Measurements from ENCODE around the gene ATP5ME. TPM values are rescaled to one million over a fixed set of nuclear protein-coding genes. Genes with fewer than 3 reads are reported as not detected.
A peak's percentile ranks its signal among the peaks of the same experiment; 100 is the strongest.
"Not testable (repeated sequence)": the region's sequence is repeated elsewhere in the genome, so short reads cannot be mapped to it uniquely, and the experiment has no call there.

Gene ATP5ME
- total and polyA plus RNA-seq, 7 experiments from 2014 or later = 115 to 404 (median 125) TPM

DNA sequence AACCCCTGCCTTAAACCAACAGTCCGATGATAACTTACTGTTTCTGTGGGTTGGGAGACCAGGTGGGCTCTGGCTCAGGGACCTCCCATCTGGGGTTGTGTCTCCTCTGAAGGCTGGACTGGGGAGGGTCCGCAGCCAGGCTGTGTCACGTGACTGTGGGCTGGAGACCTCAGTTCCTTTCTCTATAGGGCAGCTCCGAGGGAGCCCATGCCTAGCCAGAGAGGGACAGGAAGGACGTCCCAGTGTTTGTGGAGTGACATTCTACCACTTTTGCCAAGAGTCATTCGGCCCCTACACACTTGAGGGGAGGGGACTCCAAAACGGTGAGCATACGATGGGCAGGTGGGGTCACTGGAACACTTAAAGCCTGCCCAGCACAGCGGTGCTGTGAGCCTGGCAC, 36.0 kb upstream of the ATP5ME start:
- Histone ChIP-seq H3K27me3 (ENCODE audit: control insufficient read depth in 2 of 2, insufficient read depth in 2 of 2, low read length in 2 of 2) (no peaks in the 10 kb centered on the region), H3K9me3 (ENCODE audit: control insufficient read depth in 2 of 3, low read length in 3 of 3) (no peaks in the 10 kb centered on the region), H3K4me1 (ENCODE audit: control insufficient read depth in 2 of 2, insufficient read depth in 2 of 2, low read length in 2 of 2) (peaks cover 6 to 9% of the 10 kb centered on the region in 2 donors), H3K27ac (ENCODE audit: low read depth, low read length) (no peak overlapping the region), H3K36me3 (ENCODE audit: control insufficient read depth in 2 of 3, insufficient read depth in 3 of 3, low read length in 3 of 3) (no peaks in the 10 kb centered on the region), H3K4me3 (ENCODE audit: low read length) (no peak overlapping the region)
- DNase-seq (no peak), ATAC-seq (no peak)
- intact Hi-C loops (cut with micrococcal nuclease) = no loop called here
- H3K36me3 Mint-ChIP-seq = peaks cover 0 to 8% (median 0%) of the 10 kb centered on the region in 5 donors
- H3K27ac Mint-ChIP-seq = peak overlapping the region in 4 of 9 donors; percentile 23 to 52 (median 48)
- H3K4me3 Mint-ChIP-seq = peak overlapping the region in 4 of 10 donors; percentile 6 to 56 (median 11)
- POLR2A ChIA-PET = interaction anchor here (1.2 kb wide), 1 partner anchor 72 kb away, joined by 3 read pairs; no protein-coding TSS in a partner anchor
- peaks cover 23 to 42% (median 34%) of the 10 kb centered on the region in 7 donors for H3K4me1 Mint-ChIP-seq
- H3K27me3 Mint-ChIP-seq = no peaks in the 10 kb centered on the region
- CTCF ChIA-PET = no interaction called here
- H3K9me3 Mint-ChIP-seq = no peaks in the 10 kb centered on the region

GRCh38 chr4:709348-709747, 35.3 kb upstream of the ATP5ME start:
- H3K4me1 Mint-ChIP-seq = peaks cover 20 to 36% (median 30%) of the 10 kb centered on the region in 7 donors
- ATAC-seq (no peak), DNase-seq (no peak)
- Histone ChIP-seq H3K36me3 (ENCODE audit: control insufficient read depth in 2 of 3, insufficient read depth in 3 of 3, low read length in 3 of 3) (no peaks in the 10 kb centered on the region), H3K9me3 (ENCODE audit: control insufficient read depth in 2 of 3, low read length in 3 of 3) (no peaks in the 10 kb centered on the region), H3K4me1 (ENCODE audit: control insufficient read depth in 2 of 2, insufficient read depth in 2 of 2, low read length in 2 of 2) (peaks cover 9 to 11% of the 10 kb centered on the region in 2 donors), H3K4me3 (ENCODE audit: low read length) (no peak overlapping the region), H3K27me3 (ENCODE audit: control insufficient read depth in 2 of 2, insufficient read depth in 2 of 2, low read length in 2 of 2) (no peaks in the 10 kb centered on the region), H3K27ac (ENCODE audit: low read depth, low read length) (no peak overlapping the region)
- no peaks in the 10 kb centered on the region for H3K27me3 Mint-ChIP-seq
- peak overlapping the region in 5 of 9 donors; percentile 23 to 78 (median 52) for H3K27ac Mint-ChIP-seq
- no peaks in the 10 kb centered on the region for H3K9me3 Mint-ChIP-seq
- CTCF ChIA-PET = no interaction called here
- intact Hi-C loops (cut with micrococcal nuclease) = loop anchor here in 1 of 2 donors (5.0 kb wide), 1 partner anchor 1828 kb away; the partner anchor contains the start of gene FAM193A
- POLR2A ChIA-PET = interaction anchor here (1.2 kb wide), 1 partner anchor 72 kb away, joined by 3 read pairs; no protein-coding TSS in a partner anchor
- H3K36me3 Mint-ChIP-seq = peaks cover 0 to 8% (median 0%) of the 10 kb centered on the region in 5 donors
- H3K4me3 Mint-ChIP-seq = peak overlapping the region in 3 of 10 donors; percentile 23 to 35 (median 29)

DNA sequence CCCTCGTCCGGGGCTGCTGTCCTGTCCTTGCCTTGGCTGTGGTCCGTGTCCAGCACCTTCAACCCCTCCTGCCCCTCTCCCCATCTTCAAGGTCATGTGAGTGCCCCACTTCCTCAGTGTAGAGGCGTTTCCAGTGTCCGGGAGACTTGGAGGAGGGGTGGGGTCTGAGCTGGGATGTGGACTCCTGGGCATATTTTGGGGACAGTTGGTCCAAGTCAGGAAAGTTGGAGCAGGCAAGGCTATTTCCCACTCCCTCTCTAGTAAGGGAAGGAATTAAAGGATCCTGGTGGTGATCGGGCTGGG, 34.5 kb upstream of the ATP5ME start:
- ChIA-PET POLR2A (no interaction called here), CTCF (no interaction called here)
- H3K4me1 ChIP-seq (ENCODE audit: control insufficient read depth in 2 of 2, insufficient read depth in 2 of 2, low read length in 2 of 2) = peaks cover 9 to 11% of the 10 kb centered on the region in 2 donors
- Mint-ChIP-seq H3K4me3 (peak overlapping the region in 4 of 10 donors; percentile 30 to 65 (median 40)), H3K27ac (peak overlapping the region in 2 of 9 donors; percentile 32 to 72), H3K27me3 (no peaks in the 10 kb centered on the region), H3K9me3 (no peaks in the 10 kb centered on the region), H3K4me1 (peaks cover 20 to 35% (median 28%) of the 10 kb centered on the region in 7 donors), H3K36me3 (peaks cover 0 to 8% (median 0%) of the 10 kb centered on the region in 5 donors)
- no peaks in the 10 kb centered on the region for H3K9me3 ChIP-seq (ENCODE audit: control insufficient read depth in 2 of 3, low read length in 3 of 3)
- no peaks in the 10 kb centered on the region for H3K36me3 ChIP-seq (ENCODE audit: control insufficient read depth in 2 of 3, insufficient read depth in 3 of 3, low read length in 3 of 3)
- no peak for DNase-seq
- no peaks in the 10 kb centered on the region for H3K27me3 ChIP-seq (ENCODE audit: control insufficient read depth in 2 of 2, insufficient read depth in 2 of 2, low read length in 2 of 2)
- no peak for ATAC-seq
- intact Hi-C loops (cut with micrococcal nuclease) = loop anchor here in 1 of 2 donors (5.0 kb wide), 1 partner anchor 1829 kb away; the partner anchor contains the start of gene FAM193A
- no peak overlapping the region for H3K4me3 ChIP-seq (ENCODE audit: low read length)
- H3K27ac ChIP-seq (ENCODE audit: low read depth, low read length) = no peak overlapping the region

DNA sequence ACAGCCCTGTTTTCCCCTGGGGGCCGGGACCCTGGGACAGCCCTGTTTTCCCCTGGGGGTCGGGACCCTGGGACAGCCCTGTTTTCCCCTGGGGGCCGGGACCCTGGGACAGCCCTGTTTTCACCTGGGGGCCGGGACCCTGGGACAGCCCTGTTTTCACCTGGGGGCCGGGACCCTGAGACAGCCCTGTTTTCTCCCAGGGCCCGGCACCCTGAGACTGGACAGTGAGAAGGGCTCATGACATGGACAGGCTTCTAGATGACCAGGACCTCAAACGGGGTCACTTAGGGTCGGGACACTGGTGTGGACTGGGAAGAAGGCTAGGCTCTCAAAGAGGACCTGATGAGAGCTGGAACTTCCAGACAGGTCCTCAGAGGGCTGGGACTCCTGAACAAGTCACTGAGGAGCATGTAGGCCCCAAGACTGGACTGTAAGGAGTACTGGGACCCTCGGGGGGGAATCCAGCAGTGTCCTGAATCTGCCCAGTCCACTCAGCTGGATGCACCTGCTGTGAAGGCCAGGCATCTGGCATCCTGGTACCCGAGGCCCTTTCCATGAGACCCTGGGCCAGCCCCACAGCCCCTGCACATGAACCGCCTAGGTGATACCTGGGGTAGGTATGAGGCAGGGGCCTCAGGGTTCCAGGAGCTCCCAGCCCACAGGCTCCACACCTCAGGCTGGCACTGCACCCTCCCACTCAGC, 34.0 kb upstream of the ATP5ME start:
- no peaks in the 10 kb centered on the region for H3K9me3 ChIP-seq (ENCODE audit: control insufficient read depth in 2 of 3, low read length in 3 of 3)
- intact Hi-C loops (cut with micrococcal nuclease) = loop anchor here in 1 of 2 donors (5.0 kb wide), 1 partner anchor 1829 kb away; the partner anchor contains the start of gene FAM193A
- no peaks in the 10 kb centered on the region for H3K27me3 ChIP-seq (ENCODE audit: control insufficient read depth in 2 of 2, insufficient read depth in 2 of 2, low read length in 2 of 2)
- no peak overlapping the region for H3K27ac ChIP-seq (ENCODE audit: low read depth, low read length)
- ATAC-seq (no peak), DNase-seq (no peak)
- no peaks in the 10 kb centered on the region for H3K36me3 ChIP-seq (ENCODE audit: control insufficient read depth in 2 of 3, insufficient read depth in 3 of 3, low read length in 3 of 3)
- Mint-ChIP-seq H3K27me3 (no peaks in the 10 kb centered on the region), H3K36me3 (peaks cover 0 to 8% (median 0%) of the 10 kb centered on the region in 5 donors), H3K9me3 (no peaks in the 10 kb centered on the region), H3K4me3 (peak overlapping the region in 5 of 10 donors; percentile 32 to 64 (median 42)), H3K27ac (peak overlapping the region in 2 of 9 donors; percentile 55 to 76), H3K4me1 (peaks cover 20 to 33% (median 28%) of the 10 kb centered on the region in 7 donors)
- ChIA-PET CTCF (no interaction called here), POLR2A (interaction anchor here (0.7 kb wide), 1 partner anchor 497 kb away, joined by 4 read pairs; no protein-coding TSS in a partner anchor)
- peaks cover 9 to 11% of the 10 kb centered on the region in 2 donors for H3K4me1 ChIP-seq (ENCODE audit: control insufficient read depth in 2 of 2, insufficient read depth in 2 of 2, low read length in 2 of 2)
- no peak overlapping the region for H3K4me3 ChIP-seq (ENCODE audit: low read length)

DNA sequence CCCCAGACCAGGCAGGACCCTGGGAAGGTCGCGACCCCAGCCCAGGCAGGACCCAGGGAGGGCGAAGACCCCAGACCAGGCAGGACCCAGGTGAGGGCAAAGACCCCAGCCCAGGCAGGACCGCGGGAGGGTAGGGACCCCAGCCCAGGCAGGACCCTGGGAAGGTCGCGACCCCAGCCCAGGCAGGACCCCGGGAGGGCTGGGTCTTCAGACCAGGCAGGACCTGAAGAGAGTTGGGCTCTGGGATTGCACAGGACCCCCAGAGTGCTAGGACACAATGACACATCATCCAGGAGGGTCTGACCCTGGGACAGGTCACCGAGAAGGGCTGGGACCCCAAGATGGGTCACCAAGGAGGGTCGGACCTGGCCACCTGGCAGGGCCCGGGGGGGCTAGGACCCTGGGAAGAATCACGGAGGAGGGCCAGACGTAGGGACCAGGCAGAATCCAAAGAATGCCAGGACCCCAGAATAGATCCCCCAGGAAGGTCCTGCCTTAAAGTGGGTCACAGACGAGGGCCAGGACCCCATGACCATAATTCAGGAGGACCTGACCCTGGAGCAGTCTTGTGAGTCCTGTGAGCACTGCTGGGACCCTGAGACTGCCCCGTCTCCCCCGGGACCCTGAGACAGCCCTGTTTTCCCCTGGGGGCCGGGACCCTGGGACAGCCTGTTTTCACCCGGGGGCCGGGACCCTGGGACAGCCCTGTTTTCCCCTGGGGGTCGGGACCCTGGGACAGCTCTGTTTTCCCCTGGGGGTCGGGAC, 32.9 kb upstream of the ATP5ME start:
- ATAC-seq = no peak
- no peak for DNase-seq
- H3K27me3 Mint-ChIP-seq = no peaks in the 10 kb centered on the region
- peaks cover 0 to 1% (median 0%) of the 10 kb centered on the region in 11 donors for H3K9me3 Mint-ChIP-seq
- H3K4me3 Mint-ChIP-seq = peak overlapping the region in 2 of 10 donors; percentile 40 to 47
- H3K4me3 ChIP-seq (ENCODE audit: low read length) = no peak overlapping the region
- H3K36me3 ChIP-seq (ENCODE audit: control insufficient read depth in 2 of 3, insufficient read depth in 3 of 3, low read length in 3 of 3) = no peaks in the 10 kb centered on the region
- no peak overlapping the region for H3K27ac ChIP-seq (ENCODE audit: low read depth, low read length)
- H3K27ac Mint-ChIP-seq = no peak overlapping the region
- no peaks in the 10 kb centered on the region for H3K27me3 ChIP-seq (ENCODE audit: control insufficient read depth in 2 of 2, insufficient read depth in 2 of 2, low read length in 2 of 2)
- H3K4me1 Mint-ChIP-seq = peaks cover 20 to 33% (median 28%) of the 10 kb centered on the region in 7 donors
- peaks cover 9 to 11% of the 10 kb centered on the region in 2 donors for H3K4me1 ChIP-seq (ENCODE audit: control insufficient read depth in 2 of 2, insufficient read depth in 2 of 2, low read length in 2 of 2)
- ChIA-PET CTCF (no interaction called here), POLR2A (interaction anchor here (0.7 kb wide), 1 partner anchor 498 kb away, joined by 4 read pairs; no protein-coding TSS in a partner anchor)
- H3K9me3 ChIP-seq (ENCODE audit: control insufficient read depth in 2 of 3, low read length in 3 of 3) = no peaks in the 10 kb centered on the region
- intact Hi-C loops (cut with micrococcal nuclease) = loop anchor here in 1 of 2 donors (5.0 kb wide), 1 partner anchor 1830 kb away; the partner anchor contains the start of gene FAM193A
- H3K36me3 Mint-ChIP-seq = peaks cover 0 to 8% (median 0%) of the 10 kb centered on the region in 5 donors

GRCh38 chr4:706083-706633, 32.1 kb upstream of the ATP5ME start:
- H3K36me3 Mint-ChIP-seq; DNase-seq; H3K27me3 ChIP-seq (ENCODE audit: control insufficient read depth in 2 of 2, insufficient read depth in 2 of 2, low read length in 2 of 2); POLR2A ChIA-PET; ATAC-seq; H3K27ac Mint-ChIP-seq; CTCF ChIA-PET; H3K9me3 Mint-ChIP-seq; H3K27me3 Mint-ChIP-seq; H3K36me3 ChIP-seq (ENCODE audit: control insufficient read depth in 2 of 3, insufficient read depth in 3 of 3, low read length in 3 of 3); H3K9me3 ChIP-seq (ENCODE audit: control insufficient read depth in 2 of 3, low read length in 3 of 3): not testable (repeated sequence)
- peak overlapping the region in 4 of 10 donors; percentile 9 to 87 (median 31) for H3K4me3 Mint-ChIP-seq
- H3K4me1 ChIP-seq (ENCODE audit: control insufficient read depth in 2 of 2, insufficient read depth in 2 of 2, low read length in 2 of 2) = peaks cover 9 to 11% of the 10 kb centered on the region in 2 donors
- H3K4me1 Mint-ChIP-seq = peaks cover 20 to 33% (median 28%) of the 10 kb centered on the region in 7 donors
- H3K4me3 ChIP-seq (ENCODE audit: low read length) = peak overlapping the region; percentile 84
- intact Hi-C loops (cut with micrococcal nuclease) = loop anchor here in 1 of 2 donors (5.0 kb wide), 1 partner anchor 1831 kb away; the partner anchor contains the start of gene FAM193A
- peak overlapping the region; percentile 96 for H3K27ac ChIP-seq (ENCODE audit: low read depth, low read length)

Data from naive thymus-derived CD4-positive, alpha-beta T cell (primary cell).